ENCODE measurements around the gene RAD51B.

The RAD51B gene

GRCh38 chr14:68219407-68219806 lies 399.8 kb downstream of the RAD51B start:
- DNase-seq: no peak

GRCh38 chr14:68221046-68221445 lies 401.5 kb downstream of the RAD51B start:
- DNase-seq: peak; percentile 33

GRCh38 chr14:68222154-68222553 lies 402.6 kb downstream of the RAD51B start:
- no peak for DNase-seq

- no peak for DNase-seq
Measured at GRCh38 chr14:68222726-68223125, 403.1 kb downstream of the RAD51B start.

- DNase-seq: no peak
Measured at GRCh38 chr14:68223631-68224030, 404.1 kb downstream of the RAD51B start.

- DNase-seq: no peak
Measured at GRCh38 chr14:68225321-68225720, 405.7 kb downstream of the RAD51B start.

- no peak for DNase-seq
Measured at GRCh38 chr14:68226523-68226922, 406.9 kb downstream of the RAD51B start.

- DNase-seq: no peak
Measured at GRCh38 chr14:68228656-68229055, 409.1 kb downstream of the RAD51B start.

- DNase-seq: no peak
Measured at GRCh38 chr14:68229423-68230100, 410.0 kb downstream of the RAD51B start.

GRCh38 chr14:68230202-68230949 lies 410.8 kb downstream of the RAD51B start:
- DNase-seq: no peak

- peak; percentile 67 for DNase-seq
Measured at GRCh38 chr14:68230950-68231717, 411.6 kb downstream of the RAD51B start.

GRCh38 chr14:68231898-68232297 lies 412.3 kb downstream of the RAD51B start:
- no peak for DNase-seq

- DNase-seq: peak; percentile 99
Measured at GRCh38 chr14:68232300-68233055, 412.9 kb downstream of the RAD51B start.

GRCh38 chr14:68233101-68233784 lies 413.7 kb downstream of the RAD51B start:
- no peak for DNase-seq

GRCh38 chr14:68234101-68234905 lies 414.7 kb downstream of the RAD51B start:
- DNase-seq: no peak

GRCh38 chr14:68235011-68235410 lies 415.4 kb downstream of the RAD51B start:
- peak; percentile 79 for DNase-seq

- no peak for DNase-seq
Measured at GRCh38 chr14:68236582-68237458, 417.2 kb downstream of the RAD51B start.

- peak; percentile 32 for DNase-seq
Measured at GRCh38 chr14:68238551-68238950, 419.0 kb downstream of the RAD51B start.

- no peak for DNase-seq
Measured at GRCh38 chr14:68238976-68239375, 419.4 kb downstream of the RAD51B start.
